Measurements from ENCODE around the gene HECTD3.
A peak's percentile ranks its signal among the peaks of the same experiment; 100 is the strongest.

HECTD3 gene

GRCh38 chr1:45010855-45011811 is at the start of gene HECTD3:
TSS of gene HECTD3 (minus strand) at chr1:45011324. CDS start at chr1:45011257, 67 bp downstream.
- H3K4me3 ChIP-seq (ENCODE audit: low read length): peak within 1 kb of the TSS; percentile 90
- no peak for TF ChIP-seq ZNF274 (IDR thresholded peaks at IDR 0.05; ENCODE audit: low read depth, low read length)

- no peak overlapping the region for H3K4me3 ChIP-seq (ENCODE audit: low read length)
- TF ChIP-seq ZNF274 (IDR thresholded peaks at IDR 0.05; ENCODE audit: low read depth, low read length): no peak
Observed at GRCh38 chr1:45059829-45060228, 48.7 kb upstream of the HECTD3 start.

DNA sequence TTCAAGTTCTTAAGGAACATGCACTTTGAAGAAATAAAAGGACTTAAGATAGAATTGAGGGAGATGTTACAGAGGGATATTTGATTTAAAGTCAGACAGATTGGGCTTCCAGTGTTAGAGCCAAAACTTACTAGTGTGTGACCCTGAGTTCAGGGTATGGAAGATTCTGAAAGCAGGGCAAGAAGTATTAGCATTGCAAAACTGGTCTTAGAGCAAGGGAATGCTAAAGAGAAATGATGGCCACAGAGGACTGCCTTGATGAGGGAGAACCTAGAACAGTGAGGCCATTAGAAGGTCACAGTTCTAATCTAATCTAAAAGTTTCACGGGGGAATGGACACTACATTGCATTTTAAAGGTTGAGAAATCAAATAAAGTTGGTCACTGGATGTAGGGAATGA is 46.4 kb upstream of the HECTD3 start:
- TF ChIP-seq ZNF274 (IDR thresholded peaks at IDR 0.05; ENCODE audit: low read depth, low read length): no peak
- H3K4me3 ChIP-seq (ENCODE audit: low read length): no peak overlapping the region

DNA sequence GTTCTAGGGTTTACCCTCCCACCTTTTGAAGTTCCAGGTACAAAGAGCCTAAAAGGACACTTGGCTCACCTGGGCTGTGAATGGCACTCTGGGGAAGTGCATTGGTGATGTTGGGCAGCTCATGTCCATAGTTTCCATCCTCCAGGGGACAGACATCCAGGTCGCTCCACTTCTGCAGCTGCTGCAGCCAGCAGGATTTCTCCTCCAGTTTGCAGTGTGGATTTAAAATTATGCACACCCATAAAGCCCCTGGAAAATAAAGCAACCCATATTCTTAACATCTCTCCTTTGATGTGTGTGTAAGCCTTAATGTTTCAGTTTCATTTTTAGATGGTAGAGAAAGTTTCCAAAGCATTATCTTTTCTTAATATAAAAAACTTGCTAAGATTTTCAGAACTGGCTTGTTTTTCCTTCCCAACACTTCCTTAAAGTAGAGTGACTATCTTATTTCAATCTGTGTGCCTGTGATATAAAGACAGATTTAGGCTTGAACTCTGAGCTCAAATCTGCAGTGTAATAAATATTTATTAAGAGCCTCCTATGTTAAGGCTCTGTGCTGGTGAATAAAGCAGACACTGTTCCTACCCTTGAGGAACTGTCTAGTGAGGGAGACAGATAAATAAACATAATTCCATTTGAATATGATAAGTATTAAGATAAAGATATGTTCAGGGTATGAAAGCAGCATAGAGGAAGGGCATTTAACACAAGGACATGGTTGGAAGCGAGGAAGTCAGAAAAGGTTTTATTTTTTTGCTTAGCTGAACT is 40.1 kb upstream of the HECTD3 start:
- TF ChIP-seq ZNF274 (IDR thresholded peaks at IDR 0.05; ENCODE audit: low read depth, low read length): no peak
- no peak overlapping the region; the same call in 1 of the 2 replicates for H3K4me3 ChIP-seq (ENCODE audit: low read length)

GRCh38 chr1:45047032-45047431 is 35.9 kb upstream of the HECTD3 start:
- no peak for TF ChIP-seq ZNF274 (IDR thresholded peaks at IDR 0.05; ENCODE audit: low read depth, low read length)
- H3K4me3 ChIP-seq (ENCODE audit: low read length): no peak overlapping the region

DNA sequence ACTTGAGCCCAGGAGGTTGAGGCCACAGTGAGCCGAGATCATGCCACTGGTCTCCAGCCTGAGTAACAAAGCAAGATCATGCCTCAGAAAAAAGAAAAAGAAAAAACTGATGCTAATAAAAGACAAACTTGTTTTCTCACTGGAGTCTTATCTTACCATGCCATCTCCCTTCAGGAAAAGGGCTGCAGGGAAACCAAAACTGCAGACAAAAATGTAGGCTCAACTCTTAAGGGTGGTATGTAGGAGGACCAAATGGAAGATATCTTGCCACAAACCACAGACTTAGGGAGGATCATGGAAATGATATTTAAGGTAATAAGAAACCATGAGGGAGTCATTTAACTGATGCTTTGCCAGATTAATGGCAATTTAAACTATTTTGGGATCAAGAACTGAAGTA is 33.8 kb upstream of the HECTD3 start:
- TF ChIP-seq ZNF274 (IDR thresholded peaks at IDR 0.05; ENCODE audit: low read depth, low read length): no peak
- H3K4me3 ChIP-seq (ENCODE audit: low read length): no peak overlapping the region

- no peak for TF ChIP-seq ZNF274 (IDR thresholded peaks at IDR 0.05; ENCODE audit: low read depth, low read length)
- no peak overlapping the region for H3K4me3 ChIP-seq (ENCODE audit: low read length)
Observed at GRCh38 chr1:45043094-45043493, 32.0 kb upstream of the HECTD3 start.

DNA sequence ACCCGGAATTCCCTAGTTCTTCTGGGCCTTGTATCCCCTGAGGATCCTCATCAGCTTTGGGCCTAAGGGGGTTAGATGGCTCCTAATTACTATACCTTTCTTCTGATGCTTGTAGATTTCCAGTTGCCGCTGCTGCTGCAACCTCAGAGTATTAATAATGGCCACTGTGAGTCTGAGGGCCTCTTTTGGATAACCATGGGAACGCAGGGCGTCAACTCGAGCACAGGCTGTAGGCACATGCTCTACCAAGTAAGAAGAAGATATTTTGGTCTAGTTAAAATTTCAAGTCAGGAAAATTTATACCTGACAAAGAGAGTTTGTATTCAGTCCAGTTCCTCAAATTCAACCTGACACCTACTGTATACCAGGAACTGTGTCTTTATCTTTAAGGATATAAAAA is 29.2 kb upstream of the HECTD3 start:
- no peak overlapping the region for H3K4me3 ChIP-seq (ENCODE audit: low read length)
- no peak for TF ChIP-seq ZNF274 (IDR thresholded peaks at IDR 0.05; ENCODE audit: low read depth, low read length)

DNA sequence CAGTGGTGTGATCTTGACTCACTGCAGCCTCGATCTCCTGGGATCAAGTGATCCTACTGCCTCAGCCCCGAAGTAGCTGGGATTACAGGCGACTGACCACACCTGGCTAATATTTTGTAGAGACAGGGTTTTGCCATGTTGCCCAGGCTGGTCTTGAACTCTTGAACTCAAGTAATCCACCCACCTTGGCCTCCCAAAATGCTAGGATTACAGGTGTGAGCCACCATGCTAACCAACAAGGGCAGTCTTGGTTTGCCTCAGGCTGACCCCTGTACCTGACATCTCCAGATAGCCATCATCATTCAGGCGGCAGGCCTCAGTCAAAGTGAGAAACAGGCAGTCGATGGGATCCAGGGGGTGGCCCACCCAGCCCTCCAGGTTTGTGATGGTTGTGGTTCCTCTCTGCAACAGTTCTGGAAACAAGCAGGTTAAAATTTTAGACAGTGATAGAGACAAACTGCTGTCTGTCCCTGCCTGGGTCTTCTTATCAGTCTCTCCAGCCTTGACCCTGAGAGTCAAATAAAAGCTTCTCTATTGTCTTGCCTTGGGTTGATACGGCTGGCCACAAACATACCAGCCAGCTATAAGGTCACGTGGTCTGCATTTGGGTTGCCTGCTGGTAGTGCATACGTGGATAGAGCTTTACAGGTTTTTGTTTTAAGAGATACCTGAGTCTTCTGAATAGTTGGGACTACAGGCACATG is 27.7 kb upstream of the HECTD3 start:
- H3K4me3 ChIP-seq (ENCODE audit: low read length): no peak overlapping the region
- TF ChIP-seq ZNF274 (IDR thresholded peaks at IDR 0.05; ENCODE audit: low read depth, low read length): no peak

DNA sequence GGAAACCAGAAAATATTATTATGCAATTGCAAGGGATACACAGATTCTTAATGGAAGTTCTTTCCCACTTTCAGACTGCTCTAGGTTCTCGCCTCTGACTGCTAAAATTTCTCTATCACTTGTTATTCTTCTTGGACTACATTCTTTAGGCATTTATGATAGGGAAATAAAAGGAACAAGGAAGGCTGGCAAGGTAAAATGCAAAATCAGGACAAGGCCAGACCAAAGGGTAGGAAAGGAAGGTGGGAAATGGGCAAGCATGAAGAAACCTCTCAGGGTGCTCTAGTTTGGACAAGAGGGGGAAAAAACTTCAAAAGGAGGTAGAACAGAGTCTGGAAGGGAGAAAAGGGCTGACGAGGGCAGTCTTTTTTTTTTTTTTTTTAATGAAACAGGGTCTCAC is 27.1 kb upstream of the HECTD3 start:
- no peak for TF ChIP-seq ZNF274 (IDR thresholded peaks at IDR 0.05; ENCODE audit: low read depth, low read length)
- H3K4me3 ChIP-seq (ENCODE audit: low read length): no peak overlapping the region

- no peak overlapping the region for H3K4me3 ChIP-seq (ENCODE audit: low read length)
- no peak for TF ChIP-seq ZNF274 (IDR thresholded peaks at IDR 0.05; ENCODE audit: low read depth, low read length)
Observed at GRCh38 chr1:45037456-45037855, 26.3 kb upstream of the HECTD3 start.

GRCh38 chr1:45035631-45036301 is 24.6 kb upstream of the HECTD3 start:
- no peak overlapping the region for H3K4me3 ChIP-seq (ENCODE audit: low read length)
- no peak for TF ChIP-seq ZNF274 (IDR thresholded peaks at IDR 0.05; ENCODE audit: low read depth, low read length)

DNA sequence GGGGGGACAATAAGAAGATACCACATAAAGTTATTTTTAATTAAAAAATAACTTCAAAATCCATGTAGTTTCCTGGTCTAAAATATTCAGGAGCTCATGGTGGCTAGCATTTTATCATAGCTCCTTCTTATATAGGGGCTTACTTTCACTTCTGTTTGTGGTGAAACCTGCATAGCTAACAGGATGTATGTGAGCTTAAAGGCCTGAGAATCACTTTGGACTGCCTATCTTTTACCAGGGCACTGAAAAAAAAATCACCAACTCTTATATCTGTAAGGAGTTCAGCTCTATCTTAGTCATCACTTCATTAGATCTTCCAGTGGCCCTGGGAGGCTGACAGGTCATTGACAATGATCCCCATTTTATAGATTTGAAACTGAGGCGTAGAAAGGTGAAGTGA is 22.2 kb upstream of the HECTD3 start:
- no peak overlapping the region for H3K4me3 ChIP-seq (ENCODE audit: low read length)
- TF ChIP-seq ZNF274 (IDR thresholded peaks at IDR 0.05; ENCODE audit: low read depth, low read length): no peak

GRCh38 chr1:45032837-45033236 is 21.7 kb upstream of the HECTD3 start:
- no peak for TF ChIP-seq ZNF274 (IDR thresholded peaks at IDR 0.05; ENCODE audit: low read depth, low read length)
- H3K4me3 ChIP-seq (ENCODE audit: low read length): no peak overlapping the region
